GM19351 (cell line): Measurements from ENCODE around the gene ZBTB44.

Source experiments
- ATAC-seq: cut with Tn5 transposase; IDR thresholded peaks from one replicate; pipeline ENCODE4 v1.9.1; 2021; ENCODE audit warnings: mild to moderate bottlenecking, moderate library complexity; ENCODE audit not compliant: unreplicated experiment

Gene ZBTB44

DNA sequence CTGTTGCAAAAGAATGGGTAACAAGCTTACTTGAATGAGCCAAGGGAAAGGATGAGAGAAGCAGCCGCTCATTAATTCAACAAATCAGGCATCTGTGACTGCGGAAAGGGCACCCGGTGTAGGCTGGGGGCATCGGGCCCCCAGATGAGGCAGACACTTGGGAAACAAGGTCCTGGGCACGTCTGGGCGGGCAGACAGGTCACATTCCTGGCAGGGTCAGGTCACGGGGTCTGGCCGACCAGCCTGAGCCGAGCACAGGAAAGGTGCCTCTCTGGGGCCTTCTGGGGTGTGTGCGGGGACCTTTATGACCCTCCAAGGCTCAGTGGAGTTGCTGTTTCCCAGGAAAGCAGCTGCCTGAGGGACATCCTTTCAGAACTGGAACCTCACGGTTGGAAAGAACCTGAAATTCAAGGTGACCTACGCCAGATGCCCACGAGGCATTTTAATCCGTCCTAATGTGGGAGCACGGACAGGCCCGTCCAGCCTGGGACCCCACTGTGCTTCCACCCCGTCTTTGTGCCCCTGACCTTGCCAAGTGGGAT, 98.1 kb downstream of the ZBTB44 start:
- ATAC-seq = no peak

DNA sequence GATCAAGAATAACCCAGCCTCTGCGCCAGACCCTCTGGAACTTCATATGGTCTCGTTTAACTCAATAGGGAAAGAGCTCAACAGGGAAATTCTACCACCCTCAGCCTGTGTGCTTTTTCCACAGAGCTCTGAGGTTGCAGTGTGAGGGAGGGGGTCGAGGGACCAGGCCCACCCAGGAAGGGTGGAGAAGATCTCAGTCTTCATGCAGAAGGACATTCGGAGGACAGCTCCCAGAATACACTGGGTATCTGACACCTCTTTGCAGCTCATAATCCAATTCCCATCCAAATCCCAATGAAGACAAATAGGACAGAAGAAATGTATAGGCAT, 98.5 kb downstream of the ZBTB44 start:
- ATAC-seq = no peak

DNA sequence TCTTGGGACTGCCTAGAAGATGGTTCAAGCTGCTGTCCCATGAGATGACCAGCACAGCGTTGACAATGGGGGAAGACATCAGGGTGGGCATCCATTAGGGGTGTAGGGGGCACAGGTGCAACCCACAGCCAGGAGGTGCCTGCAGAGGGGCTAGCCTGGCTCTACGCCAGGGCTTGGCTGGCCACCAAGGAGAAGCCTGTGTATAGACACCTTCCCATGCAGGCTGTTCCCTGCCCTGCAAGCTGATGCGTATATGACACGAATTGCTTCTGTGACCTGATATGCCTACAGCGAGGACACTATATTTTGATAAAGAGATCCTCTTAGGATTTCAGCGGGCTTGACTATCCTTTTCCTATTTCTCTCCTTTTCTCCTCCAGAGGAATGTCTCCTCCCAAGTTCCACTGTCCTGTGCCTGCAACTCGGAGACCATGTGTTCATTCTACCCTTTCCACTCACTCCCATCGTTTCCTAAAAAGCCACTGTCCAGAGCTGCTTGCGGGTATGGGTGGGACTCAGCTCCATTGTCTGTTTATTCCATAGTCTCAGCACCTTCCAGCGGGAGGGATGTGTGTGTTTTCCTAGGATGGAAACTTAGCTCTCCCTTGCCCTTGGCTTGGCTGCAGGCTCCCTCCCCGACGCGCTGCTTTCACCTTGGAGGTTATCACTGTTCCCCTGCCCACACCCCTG, 99.0 kb downstream of the ZBTB44 start:
- ATAC-seq = no peak

DNA sequence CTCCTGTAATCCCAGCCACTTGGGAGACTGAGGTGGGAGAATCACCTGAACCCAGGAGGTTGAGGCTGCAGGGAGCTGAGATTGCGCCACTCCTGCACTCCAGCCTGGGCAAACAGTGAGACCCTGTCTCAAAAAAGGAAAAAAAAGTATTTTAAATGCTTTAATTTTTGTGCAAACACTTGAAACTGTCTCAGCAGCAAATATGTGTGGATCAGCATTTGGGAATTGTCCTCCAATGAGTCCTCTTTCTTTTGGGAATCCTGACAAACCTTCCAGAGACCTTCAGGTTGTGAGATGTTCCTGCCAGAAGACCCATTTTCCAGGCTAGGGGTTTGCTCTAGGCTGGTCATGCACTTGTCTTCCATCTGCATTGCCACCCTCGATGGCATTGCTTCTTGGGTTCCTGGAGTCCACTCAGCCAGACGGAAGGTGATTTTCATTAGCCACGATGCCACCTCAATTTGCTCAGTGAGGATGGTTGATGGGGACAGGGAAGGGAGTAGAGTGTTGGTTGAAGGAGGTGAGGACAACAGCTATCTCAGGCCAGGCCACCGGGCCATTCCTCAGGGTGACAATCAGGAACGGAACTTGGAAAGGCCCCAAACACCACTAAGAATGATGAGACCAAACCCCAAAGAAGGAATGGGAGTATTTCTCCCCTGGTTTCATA, 99.7 kb downstream of the ZBTB44 start:
- no peak for ATAC-seq

DNA sequence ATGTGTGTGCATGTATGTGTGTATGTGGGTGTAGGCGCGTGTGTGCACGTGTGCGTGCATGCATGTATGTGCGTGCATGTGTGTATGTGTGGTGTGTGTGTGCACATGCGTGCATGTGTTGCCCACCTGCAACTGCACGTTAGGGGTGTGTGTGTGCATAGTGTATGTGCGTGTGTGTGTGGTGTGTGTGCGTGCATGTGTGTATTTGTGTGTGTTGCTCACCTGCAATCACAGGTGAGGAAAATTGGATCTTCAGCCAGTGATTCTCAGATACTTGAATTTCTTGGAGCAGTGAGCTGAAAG, 100.8 kb downstream of the ZBTB44 start:
- ATAC-seq = no peak

DNA sequence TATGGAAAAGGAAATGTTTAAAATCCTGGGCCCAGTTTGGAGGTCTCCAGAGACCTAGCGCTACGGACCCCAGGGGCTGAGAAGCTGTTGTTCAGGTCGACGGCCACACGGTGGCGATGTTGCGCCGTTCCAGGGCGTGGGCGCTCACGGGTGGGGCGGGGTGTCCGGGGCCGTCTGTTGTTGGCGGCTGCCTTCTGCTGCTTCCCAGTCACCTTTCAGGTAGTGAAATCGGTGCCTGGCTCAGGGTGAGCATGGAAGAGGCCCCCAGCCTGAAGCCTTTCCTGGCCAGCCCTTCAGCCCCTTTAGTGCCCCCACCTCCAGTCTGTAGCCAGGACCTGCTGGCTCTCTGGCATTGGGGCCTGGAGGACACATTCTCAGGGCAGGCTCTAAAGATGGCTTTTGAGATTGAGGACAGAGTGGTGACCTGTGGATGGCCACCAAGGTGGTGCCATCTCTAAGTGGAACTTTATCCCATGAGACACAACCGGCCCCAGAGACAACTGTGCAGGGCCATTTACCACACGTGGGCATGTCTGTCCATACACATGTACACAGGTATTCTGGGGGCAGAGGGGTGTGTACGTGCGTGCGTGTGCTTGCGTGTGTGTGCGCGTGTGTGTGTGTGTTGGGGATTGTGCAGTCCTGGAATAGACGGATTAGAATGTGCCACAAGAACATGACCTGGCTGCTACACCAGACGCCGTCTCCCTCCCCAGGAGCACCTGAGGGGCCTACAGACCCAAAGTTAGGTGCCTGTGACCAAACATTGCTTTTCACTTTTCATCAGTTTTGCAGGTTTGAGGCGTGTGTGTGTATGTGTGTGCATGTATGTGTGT, 101.4 kb downstream of the ZBTB44 start:
- ATAC-seq = peak; percentile 76

DNA sequence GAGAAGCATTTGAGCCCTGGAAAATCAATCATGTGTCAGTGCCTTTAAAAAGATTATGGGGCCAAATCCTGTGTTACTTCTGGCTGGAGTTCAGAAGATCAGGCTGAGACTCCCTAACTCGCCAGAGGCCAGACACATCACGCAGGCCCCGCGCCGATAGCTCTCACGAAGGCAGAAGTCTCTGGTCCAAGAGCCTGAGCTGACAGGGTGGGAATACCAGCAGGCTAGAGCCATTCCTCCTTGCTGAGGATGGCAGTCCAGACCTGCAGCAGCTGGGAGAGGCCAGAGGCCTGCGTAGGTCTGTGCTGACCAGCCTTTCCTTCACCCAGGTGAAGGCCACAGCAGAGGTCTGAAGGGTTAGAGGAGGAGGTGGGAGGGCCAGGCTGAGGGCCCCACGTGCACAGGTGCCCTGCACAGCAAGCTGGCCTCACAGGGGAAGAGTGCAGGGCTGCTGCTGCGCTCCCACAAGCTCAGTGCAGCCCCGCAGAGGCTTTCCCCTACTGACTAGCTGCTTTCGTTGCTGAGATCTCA, 102.2 kb downstream of the ZBTB44 start:
- peak; percentile 10 for ATAC-seq

DNA sequence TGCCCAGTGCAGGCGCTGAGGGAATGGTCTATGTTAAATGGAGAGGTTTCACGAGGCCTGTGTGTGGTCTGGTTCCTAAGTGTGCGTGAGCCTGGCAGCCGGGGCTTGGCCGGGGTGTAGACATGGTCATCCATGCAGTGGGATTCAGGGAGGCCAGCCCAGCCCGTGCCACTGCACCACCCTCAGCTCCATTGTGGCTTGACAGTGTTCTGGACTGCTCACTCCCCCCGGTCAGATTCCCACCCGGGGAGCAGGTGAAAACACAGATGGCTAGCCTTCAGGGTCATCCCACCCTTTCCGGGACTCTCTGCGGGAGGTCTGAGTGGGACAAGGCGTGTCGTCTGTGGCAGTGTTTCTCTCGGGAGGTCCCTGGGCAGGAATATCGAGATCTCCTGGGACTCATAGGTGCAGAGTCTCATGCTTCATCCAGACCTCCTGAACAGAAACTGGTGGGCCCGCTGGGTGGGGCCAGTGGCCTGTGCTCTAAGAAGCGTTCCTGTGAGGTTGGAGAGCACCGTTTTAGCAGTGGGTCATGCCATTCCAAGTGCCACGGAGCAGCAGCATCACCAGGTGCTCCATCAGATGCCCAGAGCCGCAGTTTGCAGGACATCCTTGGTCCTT, 102.8 kb downstream of the ZBTB44 start:
- ATAC-seq = no peak

DNA sequence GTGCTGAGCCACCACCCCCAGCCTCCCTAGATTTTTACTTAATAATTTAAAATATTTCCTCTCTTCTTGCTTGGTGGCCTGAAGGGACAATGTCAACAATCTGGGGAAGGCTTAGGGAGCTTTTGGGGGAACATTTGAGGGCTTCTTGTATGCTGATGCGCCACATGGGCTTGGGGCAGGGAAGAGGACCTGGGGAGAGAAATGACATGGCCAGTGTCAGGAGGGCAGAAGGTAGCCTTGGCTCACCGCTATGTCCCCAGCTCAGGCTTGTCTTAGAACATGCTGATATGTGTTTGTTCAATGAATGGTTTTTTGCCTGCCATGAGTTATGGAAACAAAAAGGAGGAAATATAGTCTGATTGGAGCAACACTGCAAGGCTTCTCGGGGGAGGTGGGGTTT, 103.6 kb downstream of the ZBTB44 start:
- ATAC-seq = no peak

DNA sequence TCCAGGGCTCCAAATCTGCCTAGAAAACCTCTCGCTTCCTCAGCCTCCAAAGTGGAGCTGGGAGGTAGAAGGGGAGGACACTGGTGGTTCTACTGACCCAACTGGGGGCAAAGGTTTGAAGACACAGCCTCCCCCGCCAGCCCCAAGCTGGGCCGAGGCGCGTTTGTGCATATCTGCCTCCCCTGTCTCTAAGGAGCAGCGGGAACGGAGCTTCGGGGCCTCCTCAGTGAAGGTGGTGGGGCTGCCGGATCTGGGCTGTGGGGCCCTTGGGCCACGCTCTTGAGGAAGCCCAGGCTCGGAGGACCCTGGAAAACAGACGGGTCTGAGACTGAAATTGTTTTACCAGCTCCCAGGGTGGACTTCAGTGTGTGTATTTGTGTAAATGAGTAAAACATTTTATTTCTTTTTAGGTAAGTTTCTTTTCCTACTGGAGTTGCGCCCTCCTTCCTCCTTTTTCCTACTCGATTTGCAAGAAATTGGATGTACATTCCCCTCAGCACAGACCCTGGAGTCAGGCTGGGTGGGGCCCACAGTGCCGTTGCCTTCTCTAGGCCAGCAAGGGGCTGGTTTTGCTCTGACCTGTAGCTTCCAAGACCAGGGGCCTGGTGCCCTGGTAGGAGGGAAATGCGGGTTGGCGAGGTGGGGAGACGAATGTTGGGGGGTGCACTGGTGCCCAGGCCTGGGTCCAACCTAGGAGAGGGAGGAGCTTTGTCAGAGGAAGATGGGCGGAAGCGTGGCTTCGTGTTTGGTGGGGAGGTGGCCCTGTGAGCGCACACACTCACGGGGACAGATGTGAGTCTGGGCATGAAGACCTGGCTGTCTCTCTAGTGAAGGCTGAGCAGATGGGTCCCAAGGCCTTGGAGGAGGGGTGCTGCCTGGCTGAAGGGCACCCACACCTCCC, 104.5 kb downstream of the ZBTB44 start:
- no peak for ATAC-seq

DNA sequence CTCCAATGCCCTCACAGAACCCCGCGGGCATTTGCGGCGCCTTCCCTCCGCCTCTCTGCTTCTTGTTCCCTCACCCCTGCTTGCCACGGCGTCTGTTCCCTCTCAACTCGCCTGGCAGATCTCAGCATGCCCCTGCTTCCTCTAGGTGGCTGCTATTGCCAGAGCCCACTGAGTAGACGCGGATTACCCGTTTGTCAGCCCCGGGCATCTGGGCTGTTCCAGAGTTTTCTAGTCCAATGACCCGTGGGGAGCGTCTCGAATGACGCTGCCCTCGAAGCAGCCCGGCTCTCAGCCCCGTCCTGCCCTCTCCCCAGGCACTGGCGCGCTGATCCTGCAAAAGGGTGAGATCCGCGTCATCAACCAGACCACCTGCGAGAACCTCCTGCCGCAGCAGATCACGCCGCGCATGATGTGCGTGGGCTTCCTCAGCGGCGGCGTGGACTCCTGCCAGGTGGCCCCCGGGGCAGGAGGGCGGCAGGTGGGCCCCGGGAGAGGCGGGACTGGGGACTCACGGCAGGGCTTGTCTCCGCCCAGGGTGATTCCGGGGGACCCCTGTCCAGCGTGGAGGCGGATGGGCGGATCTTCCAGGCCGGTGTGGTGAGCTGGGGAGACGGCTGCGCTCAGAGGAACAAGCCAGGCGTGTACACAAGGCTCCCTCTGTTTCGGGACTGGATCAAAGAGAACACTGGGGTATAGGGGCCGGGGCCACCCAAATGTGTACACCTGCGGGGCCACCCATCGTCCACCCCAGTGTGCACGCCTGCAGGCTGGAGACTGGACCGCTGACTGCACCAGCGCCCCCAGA, 105.4 kb downstream of the ZBTB44 start:
- no peak for ATAC-seq

DNA sequence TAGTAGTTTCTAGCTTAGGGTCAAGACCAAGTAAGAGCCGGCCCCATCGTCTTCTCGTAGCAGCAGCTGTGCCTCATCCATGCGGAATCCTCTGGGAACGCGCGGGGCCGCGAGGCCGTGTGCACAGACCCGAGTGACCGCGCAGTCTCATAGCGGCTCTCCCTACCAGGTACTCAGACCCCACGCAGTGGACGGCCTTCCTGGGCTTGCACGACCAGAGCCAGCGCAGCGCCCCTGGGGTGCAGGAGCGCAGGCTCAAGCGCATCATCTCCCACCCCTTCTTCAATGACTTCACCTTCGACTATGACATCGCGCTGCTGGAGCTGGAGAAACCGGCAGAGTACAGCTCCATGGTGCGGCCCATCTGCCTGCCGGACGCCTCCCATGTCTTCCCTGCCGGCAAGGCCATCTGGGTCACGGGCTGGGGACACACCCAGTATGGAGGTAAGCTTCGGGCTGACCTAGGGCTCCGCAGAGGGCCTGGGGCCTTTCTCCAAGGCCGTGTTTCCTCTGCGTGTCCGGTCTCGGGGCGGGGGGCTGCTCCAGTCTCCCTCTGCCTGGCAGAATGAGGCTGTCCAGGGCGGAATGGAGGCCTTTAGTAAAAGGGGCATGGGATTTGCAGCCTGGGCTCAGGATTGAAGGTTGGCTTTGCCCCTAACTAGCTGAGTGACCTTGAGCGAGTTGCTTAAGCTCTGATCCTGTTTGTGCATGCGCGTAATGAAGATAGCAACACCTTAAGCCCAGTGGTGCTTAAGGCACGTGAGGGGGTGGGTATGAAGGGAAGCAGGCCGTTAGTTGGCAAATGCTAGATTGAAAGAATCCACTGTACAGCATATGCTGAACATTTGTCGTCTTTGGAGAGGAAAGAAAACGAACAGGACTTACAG, 106.2 kb downstream of the ZBTB44 start:
- no peak for ATAC-seq

DNA sequence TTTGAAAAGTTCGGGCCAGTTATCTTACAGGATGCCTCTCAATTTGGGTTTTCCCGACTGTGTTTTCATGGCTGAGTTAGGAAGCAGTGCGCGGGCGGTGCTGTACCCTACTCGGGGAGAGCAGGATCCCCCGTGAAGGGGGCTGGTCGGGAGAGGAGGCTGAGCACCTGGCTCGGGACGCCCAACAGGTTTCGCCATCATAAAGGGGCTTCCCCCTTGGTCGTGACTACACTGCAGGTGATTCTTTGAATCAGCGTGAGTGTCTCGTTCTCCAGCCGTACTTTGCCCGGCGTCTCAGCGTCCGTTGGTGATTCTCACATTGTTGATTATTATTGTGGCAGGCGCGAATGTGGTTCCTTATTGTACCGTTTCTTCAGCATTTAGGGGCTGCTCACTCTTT, 108.6 kb downstream of the ZBTB44 start:
- no peak for ATAC-seq

DNA sequence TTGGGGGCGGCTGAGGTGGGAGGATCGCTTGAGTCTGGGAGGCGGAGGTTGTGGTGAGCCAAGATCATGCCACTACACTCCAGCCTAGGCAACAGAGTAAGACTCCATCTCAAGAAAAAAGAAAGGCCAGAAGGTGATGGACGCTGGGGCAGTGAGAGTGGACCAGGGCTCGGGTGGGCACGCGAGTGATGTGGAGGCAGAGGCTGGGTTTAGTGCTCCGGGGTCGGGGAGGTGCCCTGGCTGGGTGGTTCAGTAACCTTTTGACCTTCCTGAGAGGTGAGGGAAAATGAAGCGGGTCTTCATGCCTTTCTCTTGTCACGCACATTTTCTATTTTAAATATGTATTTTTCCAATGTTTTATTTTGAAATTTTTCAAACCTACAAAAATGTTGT, 110.0 kb downstream of the ZBTB44 start:
- ATAC-seq = no peak

DNA sequence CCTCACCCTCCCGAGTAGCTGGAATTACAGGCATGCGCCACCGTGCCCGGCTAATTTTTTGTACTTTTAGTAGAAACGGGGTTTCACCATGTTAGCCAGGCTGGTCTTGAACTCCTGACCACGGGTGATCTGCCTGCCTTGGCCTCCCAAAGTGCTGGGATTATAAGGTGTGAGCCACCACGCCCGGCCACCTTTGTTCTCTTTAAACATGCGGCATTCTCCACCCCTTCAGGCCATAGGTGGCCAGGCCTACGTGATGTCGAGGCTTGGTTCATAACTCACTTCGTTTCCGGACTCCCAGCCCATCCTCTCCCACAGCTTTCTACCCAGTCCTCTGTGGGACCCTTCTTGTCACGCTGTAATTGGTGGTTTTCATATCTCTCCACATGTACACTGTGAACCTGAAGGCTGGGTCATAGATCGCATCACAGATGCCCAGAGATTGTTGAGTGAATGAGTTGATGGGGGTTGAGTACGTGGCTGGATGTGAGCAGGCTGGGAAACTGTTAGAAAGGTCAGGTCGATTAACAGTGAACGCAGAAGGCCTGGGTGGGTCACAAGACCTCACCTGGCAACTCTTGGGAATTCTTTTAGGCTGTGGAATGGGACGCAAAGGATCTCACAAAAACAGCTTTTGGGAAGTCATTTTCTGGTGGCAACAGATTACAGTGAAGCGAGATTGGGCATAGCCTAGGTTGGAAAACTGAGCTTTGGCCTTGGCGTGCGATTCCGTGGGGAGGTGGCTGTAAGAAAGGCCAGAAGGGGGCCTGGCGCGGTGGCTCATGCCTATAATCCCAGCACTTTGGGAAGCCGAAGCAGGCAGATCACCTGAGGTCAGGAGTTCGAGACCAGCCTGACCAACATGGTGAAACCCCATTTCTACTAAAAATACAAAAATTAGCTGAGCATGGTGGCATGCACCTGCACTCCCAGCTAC, 110.7 kb downstream of the ZBTB44 start:
- no peak for ATAC-seq

DNA sequence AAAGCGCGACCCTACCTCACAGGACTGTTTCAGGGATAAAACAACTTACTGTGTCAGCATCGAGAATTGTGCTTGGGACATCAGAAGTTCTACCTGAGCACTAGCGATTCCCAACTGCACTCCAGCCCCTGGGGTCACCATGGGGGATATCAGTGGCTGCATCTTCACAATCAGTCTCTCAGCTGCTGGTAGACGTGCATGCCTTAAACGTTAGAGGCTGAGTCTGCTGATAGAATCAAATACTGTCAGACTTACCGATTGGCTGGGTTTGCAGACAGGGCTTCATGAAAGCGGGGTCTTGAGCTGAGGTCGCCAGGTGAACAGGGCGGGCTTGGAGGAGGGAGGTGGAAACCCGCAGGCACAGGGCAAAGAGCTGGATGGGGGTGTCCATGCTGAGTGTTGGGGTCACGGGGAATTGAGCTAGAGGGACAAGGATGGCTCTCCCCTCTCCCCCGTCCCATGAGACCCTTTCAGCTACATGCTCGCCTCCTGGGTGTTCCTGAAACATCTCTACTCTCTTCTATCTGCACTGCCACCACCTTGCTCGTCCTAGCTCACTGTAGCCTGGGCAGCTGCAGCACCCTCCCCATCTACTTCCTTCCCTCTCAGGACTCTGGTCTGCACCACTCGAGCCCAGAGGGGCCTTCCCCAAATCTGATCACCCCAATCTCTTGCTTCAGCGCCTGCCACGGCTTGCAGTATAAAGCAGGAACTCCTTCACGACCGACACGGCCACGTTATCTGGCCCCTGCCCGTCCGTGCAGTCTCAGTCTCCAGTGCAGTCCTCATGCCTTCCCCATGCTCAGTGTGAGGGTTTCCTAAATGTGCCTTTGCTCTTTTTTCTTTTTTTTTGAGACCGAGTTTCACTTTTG, 111.7 kb downstream of the ZBTB44 start:
- no peak for ATAC-seq
